HG02798 (cell line): ENCODE results near the gene RNFT2.
A peak's percentile ranks its signal among the peaks of the same experiment; 100 is the strongest.

ENCODE experiments used
- ATAC-seq: cut with Tn5 transposase; IDR thresholded peaks from one replicate; pipeline ENCODE4 v1.9.1; 2021; ENCODE audit warnings: mild to moderate bottlenecking; ENCODE audit not compliant: unreplicated experiment, poor library complexity

The RNFT2 gene, protein sequence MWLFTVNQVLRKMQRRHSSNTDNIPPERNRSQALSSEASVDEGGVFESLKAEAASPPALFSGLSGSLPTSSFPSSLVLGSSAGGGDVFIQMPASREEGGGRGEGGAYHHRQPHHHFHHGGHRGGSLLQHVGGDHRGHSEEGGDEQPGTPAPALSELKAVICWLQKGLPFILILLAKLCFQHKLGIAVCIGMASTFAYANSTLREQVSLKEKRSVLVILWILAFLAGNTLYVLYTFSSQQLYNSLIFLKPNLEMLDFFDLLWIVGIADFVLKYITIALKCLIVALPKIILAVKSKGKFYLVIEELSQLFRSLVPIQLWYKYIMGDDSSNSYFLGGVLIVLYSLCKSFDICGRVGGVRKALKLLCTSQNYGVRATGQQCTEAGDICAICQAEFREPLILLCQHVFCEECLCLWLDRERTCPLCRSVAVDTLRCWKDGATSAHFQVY

DNA sequence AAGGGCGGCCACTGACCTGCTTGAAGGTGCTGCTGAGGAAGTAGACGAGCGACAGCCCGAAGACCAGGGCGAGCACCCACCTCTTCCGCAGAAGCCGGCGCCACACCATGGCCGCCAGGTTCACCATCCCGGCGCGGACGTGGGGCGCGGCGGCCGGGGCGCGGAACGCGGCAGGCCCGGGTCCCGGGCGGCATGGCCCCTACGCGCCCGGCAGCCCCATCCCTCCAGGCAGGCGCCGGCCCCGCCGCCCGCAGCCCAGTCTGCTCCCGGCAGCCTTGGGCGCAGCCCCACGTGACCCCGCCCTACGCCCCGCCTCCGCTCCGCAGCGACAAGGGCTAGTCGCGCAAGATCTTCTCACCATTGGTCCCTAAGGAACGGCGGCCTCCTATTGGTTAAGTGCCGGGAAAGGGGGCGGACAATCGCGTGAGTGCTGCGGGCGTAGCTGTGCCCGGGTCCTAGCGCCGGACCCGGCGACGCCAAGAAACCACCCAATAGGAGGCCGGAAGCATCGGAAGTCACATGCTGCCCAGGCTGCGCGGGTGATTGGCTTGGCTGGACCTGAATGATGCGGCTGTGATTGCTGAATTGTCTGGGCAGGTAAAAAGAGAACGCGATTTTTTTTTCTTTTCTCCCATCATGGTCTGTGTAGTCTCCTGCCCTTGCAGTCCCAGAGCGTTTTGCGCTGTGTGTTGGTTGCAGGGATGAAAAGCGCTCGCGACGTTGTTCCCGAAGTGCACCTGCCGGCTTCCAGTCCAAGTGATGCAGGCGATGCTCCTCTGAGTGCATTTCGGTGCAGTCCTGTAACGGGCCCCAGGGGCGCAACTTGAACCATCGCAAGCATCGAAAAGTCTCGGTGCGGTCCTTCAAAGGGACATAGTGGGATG, at the start of gene RNFT2, which contains the start of gene SPRING1:
TSS of gene RNFT2 (plus strand) at position 542 of the 884 bp plus-strand sequence. CDS start 2,183 bp downstream, outside the sequence.
TSS of gene SPRING1 (minus strand) at position 296 of the 884 bp plus-strand sequence. CDS start at position 127, 169 bp downstream.
- peak; percentile 98 for ATAC-seq

GRCh38 chr12:116689521-116689920, 48.6 kb upstream of the RNFT2 start:
- no peak for ATAC-seq

DNA sequence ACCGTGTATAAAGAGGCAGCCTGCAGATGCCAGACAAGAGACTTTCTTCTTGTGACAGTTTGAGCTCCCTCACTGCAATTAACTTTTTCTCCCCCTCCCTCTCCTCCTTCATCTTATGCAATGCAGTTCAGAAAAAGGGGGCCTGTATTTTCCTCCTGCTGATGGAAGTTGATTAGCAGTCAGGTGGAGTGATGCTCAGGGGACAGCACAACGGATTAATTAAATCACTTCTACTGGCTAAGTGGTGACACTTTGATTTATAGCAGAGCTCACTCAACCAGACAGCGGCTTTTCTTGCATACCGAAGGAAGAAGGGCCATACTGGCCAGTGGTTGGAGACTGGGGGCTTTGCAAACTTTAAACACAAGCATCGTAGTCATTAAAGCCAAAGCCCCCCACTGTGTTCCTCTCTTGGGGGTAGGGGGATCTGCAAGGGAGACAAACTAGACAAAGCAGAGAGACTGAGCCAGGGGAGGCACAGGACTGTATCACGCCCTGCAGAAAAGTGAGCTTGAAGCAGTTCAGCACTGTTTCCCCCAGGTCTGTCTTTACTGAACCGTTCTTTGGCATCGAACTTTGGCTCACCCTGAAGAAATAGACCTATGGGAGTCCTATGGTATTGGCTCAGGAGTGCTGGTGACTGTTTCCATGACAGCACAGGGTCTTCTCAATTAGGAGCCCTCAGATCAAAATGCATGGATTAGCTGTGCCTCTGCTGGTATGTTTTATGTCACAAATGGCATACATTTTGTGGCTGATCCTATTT, 48.0 kb upstream of the RNFT2 start:
- ATAC-seq = no peak

GRCh38 chr12:116691205-116691604, 46.9 kb upstream of the RNFT2 start:
- no peak for ATAC-seq

GRCh38 chr12:116691636-116692035, 46.5 kb upstream of the RNFT2 start:
- ATAC-seq = no peak

DNA sequence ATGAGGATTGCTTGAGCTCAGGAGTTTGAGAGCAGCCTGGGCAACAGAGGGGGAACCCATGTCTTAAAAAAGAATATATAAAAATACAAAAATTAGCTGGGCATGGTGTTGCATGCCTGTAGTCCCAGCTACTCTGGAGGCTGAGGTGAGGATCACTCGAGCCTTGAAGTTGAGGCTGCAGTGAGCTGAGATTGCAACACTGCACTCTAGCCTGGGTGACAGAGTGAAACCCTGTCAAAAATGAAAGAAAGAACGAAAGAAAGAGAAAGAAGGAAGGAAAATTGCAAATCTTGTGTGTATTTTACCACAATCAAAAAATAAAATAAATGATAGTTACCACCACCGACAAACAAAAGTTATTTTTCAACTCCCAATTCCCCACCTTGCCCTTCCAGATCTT, 45.5 kb upstream of the RNFT2 start:
- no peak for ATAC-seq

DNA sequence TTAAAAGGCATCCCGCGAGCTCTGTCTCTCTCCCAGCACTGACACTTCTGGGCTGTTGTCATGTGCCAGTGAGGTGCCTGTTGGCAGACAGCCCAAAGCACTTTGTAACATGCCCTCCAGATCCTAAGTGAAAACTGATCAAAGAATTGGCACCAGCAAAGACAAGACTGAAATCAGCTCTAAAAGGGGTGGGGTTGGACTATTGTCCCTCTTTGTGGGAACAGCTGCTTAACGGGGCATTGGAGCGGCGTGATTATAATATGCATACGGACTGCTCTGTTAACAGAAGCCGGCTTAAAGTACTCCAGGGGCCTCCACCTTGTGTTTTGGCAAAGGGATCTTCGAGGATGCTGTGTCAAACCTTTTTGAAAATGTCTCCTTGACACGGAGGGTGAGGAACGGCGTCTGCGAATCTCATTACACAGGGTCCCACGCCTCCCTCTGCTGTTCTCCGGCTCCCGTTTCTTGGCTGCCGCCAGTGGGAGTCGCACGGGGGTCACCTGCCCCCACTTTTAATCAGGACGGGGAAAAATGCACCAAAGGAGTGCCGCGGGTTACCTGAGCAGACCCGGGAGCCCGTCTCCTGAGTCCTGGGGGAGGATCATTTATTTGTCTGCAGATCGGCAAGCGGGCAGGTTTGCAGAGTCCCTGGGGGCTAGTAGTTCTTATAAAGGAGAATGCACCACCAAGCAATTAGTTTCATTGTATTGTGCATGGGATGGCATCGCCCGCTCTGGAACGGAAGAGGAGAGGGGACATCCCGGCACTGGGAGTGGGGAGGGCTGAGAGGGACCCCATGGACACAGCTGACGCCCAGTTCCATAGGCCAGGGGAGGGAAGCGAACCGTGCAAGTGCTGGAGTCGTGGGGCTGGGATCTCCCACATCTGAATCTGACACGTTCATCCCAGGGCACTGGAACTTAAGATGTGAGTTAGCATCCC, 44.6 kb upstream of the RNFT2 start:
- no peak for ATAC-seq

DNA sequence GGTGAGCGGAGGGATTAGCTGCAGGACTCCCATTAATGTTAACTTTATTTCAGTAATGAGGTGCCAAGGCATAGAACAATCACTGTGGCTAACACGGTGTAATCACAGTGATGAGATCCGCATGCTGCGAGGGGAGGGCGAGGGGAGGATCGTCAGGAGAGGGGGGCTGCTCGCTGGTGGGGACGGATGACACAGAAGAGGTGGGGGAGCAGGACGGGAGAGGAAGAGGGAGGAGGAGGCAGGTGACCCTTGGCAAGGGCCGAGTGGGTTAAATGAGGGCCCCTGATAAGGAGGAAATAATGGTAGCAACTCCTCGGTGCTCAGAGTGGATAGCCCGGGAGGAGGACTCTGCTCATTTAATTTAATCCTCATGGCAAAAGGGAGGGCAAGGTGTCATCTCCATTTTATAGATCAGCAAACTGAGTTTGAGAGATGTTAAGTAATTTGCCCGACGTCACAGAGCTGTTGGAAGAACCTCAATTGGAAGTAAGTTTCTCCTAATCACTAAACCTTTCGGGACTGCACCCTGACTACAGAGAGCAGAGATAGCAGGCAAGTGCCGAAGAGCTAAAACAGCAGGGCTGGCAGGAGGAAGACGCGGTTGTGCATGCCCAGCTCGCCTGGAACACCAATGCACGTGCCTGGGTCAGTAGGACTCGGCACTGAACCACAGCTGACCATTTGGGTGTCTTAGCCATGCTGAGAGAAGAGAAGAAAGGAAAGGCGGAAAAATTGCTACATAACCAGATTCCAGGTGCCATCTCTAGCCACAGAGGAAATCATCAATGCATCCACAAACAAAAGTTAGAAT, 43.3 kb upstream of the RNFT2 start:
- no peak for ATAC-seq

GRCh38 chr12:116695464-116695725, 42.7 kb upstream of the RNFT2 start:
- ATAC-seq = no peak

DNA sequence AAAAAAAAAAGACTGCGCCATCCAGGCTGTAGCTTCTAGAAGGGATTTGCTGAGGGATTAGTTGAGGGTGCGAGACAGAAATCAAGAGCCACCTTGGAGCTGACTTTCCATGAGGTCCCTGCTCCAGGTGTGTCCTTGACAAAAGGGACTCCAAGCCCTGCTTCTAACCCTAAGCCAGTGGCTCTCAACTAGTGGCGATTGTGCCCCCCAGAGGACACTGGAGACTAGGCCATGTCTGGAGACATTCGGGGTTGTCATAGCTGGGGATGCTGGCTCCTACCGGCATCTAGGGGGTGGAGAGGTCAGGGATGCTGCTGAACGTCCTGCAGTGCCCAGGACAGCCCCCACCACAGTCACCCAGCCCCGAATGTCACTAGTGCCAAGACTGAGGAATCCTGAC, 40.8 kb upstream of the RNFT2 start:
- no peak for ATAC-seq

DNA sequence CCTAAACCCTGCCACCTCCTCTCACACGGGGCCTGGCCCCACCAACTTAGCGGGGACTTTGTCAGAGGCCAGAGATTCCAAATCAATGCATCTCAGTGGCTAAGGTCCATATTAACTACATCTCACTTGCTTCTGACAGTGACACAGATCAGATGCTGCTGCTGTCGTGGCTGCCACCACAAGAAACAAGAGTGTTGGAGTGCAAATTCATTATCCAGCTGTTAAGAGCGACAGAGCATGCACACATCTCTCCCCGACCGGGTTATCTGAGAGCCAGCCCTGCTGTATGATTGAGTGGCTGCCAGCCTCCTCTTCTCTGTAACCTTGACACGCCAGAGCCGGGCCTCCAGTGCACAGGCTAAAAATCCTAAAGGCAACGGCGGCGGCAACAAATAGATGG, 40.4 kb upstream of the RNFT2 start:
- no peak for ATAC-seq

DNA sequence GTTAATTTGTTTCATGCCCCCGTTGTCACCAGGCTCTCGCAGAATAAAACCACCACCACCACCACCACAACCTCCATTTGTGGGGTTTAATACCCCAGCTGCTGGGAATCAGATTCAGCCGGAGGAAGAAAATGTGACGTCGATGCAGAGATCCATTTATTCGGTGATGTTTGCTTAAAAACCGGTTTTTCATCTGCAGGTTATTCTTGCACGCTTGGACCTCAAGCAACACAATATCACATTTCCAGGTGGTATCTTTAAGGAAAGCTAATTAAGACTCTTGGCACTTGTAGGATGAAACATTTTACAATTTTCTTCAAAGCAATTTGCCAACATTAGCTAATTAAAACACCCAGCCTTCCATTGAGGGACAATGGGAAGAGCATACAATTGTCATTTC, 40.0 kb upstream of the RNFT2 start:
- ATAC-seq = no peak

- no peak for ATAC-seq
These were observed 39.5 kb upstream of the RNFT2 start for GRCh38 chr12:116698554-116699075.

- no peak for ATAC-seq
These were observed 38.0 kb upstream of the RNFT2 start for GRCh38 chr12:116700066-116700465.

DNA sequence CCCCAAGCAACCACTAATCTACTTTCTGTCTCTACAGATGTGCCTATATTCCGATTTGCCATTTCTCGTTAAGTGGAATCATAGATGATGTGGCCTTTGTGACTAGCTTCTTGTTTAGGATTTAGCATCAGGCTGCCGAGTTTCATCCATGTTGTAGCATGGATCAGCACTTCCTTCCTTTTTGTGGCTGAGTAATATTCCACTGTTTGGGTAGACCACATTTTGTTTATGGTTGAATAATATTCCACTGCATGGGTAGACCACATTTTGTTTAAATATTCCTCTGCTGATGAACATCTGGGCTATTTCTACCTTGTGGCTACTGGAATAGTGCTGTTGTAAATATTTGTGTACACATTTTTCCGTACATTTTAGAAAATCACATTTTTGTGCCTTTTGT, 36.7 kb upstream of the RNFT2 start:
- ATAC-seq = no peak

DNA sequence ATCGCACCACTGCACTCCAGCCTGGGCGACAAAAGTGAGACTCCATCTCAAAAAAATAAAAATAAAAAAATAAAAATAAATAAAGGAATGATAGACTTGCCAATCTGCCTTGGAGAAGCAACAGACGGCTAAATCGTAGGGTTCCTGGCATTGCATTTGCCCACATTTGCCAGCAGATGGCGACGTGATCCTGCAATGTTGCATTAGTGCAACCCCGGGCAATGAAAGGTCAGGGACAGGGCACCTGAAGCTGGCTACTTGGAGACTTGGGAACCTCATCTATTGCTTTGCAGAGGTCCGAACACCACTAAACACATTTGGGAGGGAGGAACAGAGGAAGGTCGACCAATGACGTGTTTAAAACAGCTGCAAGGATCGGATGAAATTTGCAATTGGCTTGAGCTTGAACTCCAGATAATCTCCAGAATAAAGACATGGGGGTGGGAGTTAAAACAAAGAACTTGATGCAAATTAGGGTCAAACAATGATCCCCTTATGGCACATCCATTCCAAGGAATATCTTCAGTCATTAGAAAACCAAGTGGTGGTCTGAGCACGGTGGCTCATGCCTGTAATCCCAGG, 34.8 kb upstream of the RNFT2 start:
- ATAC-seq = no peak

DNA sequence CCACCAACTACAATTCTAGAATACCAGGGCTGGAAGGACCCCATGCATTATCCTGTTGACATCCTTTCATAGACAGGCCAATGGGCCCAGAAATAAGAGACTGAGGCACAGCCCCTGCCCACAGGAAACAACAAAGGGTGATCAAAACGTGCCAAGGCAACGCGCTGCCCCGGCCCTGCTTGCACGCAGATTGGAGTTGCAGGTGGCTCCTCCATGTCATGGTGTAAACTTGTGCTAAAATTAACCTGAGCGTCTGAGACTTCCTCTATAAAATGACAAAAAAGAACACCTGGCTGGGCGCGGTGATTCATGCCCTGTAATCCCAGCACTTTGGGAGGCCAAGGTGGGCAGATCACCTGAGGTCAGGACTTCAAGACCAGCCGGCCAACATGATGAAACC, 30.4 kb upstream of the RNFT2 start:
- ATAC-seq = no peak
